ENCODE measurements around the gene NAA60.
"Not testable (repeated sequence)": the region's sequence is repeated elsewhere in the genome, so short reads cannot be mapped to it uniquely, and the experiment has no call there.

Gene NAA60

GRCh38 chr16:3472878-3473595 lies 29.6 kb downstream of the NAA60 start:
- H3K9me3 ChIP-seq (ENCODE audit: control insufficient read depth, low read length): no peaks in the 10 kb centered on the region
- H3K4me1 ChIP-seq (ENCODE audit: control insufficient read depth, insufficient read depth, low read length, poor library complexity, severe bottlenecking): no peaks in the 10 kb centered on the region
- DNase-seq: no peak
- H3K27ac ChIP-seq (ENCODE audit: insufficient read depth, low read length, poor library complexity, severe bottlenecking): no peak overlapping the region
- peaks cover under 1% of the 10 kb centered on the region for H3K36me3 ChIP-seq (ENCODE audit: control insufficient read depth, insufficient read depth, low read length)
- no peak overlapping the region for H3K4me3 ChIP-seq (ENCODE audit: insufficient read depth, low read depth, low read length, poor library complexity, severe bottlenecking)
- no peaks in the 10 kb centered on the region for H3K27me3 ChIP-seq (replicated peaks; ENCODE audit: control insufficient read depth, insufficient read depth, low read length, poor library complexity, severe bottlenecking)

GRCh38 chr16:3473596-3473943 lies 30.1 kb downstream of the NAA60 start:
- not testable (repeated sequence) for H3K9me3 ChIP-seq (ENCODE audit: control insufficient read depth, low read length); H3K4me1 ChIP-seq (ENCODE audit: control insufficient read depth, insufficient read depth, low read length, poor library complexity, severe bottlenecking); H3K36me3 ChIP-seq (ENCODE audit: control insufficient read depth, insufficient read depth, low read length); H3K4me3 ChIP-seq (ENCODE audit: insufficient read depth, low read depth, low read length, poor library complexity, severe bottlenecking); H3K27me3 ChIP-seq (replicated peaks; ENCODE audit: control insufficient read depth, insufficient read depth, low read length, poor library complexity, severe bottlenecking); H3K27ac ChIP-seq (ENCODE audit: insufficient read depth, low read length, poor library complexity, severe bottlenecking); DNase-seq

DNA sequence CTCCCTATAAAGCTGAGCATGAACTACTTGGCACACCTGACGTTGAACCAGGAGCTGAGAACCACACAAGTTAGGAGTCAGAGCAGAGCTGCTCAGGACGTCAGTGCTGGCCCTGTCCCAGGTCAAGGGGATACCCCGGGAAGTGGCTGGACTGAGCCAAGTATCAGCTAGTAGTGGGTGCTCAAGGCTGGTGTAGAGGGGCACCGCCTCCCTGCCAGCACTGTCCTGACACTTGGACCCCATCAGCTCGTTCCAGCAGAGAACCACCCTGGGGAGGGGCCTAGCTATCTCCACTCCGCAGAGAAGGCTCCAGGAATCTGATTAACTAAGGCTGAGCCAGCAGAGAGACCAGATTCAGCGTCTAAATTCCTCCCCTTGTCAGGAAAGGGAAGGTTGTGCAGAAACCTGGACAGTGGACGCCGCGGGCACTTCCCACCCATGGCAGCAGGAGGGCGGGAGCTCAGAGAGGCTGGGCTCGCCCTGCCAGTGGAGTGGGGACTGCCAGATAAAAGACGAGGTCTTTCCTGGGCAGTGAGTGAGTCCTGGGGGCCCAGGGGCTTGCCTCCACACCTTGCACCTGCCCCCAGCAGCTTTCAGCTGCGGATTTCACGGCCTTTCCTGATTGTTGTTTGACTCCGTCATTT lies 30.8 kb downstream of the NAA60 start:
- no peak for DNase-seq
- no peaks in the 10 kb centered on the region for H3K9me3 ChIP-seq (ENCODE audit: control insufficient read depth, low read length)
- no peak overlapping the region for H3K27ac ChIP-seq (ENCODE audit: insufficient read depth, low read length, poor library complexity, severe bottlenecking)
- H3K27me3 ChIP-seq (replicated peaks; ENCODE audit: control insufficient read depth, insufficient read depth, low read length, poor library complexity, severe bottlenecking): no peaks in the 10 kb centered on the region
- H3K4me3 ChIP-seq (ENCODE audit: insufficient read depth, low read depth, low read length, poor library complexity, severe bottlenecking): no peak overlapping the region
- H3K4me1 ChIP-seq (ENCODE audit: control insufficient read depth, insufficient read depth, low read length, poor library complexity, severe bottlenecking): no peaks in the 10 kb centered on the region
- peaks cover 12% of the 10 kb centered on the region for H3K36me3 ChIP-seq (ENCODE audit: control insufficient read depth, insufficient read depth, low read length)

GRCh38 chr16:3474870-3475269 lies 31.4 kb downstream of the NAA60 start:
- not testable (repeated sequence) for DNase-seq; H3K27me3 ChIP-seq (replicated peaks; ENCODE audit: control insufficient read depth, insufficient read depth, low read length, poor library complexity, severe bottlenecking); H3K4me3 ChIP-seq (ENCODE audit: insufficient read depth, low read depth, low read length, poor library complexity, severe bottlenecking); H3K4me1 ChIP-seq (ENCODE audit: control insufficient read depth, insufficient read depth, low read length, poor library complexity, severe bottlenecking); H3K27ac ChIP-seq (ENCODE audit: insufficient read depth, low read length, poor library complexity, severe bottlenecking); H3K9me3 ChIP-seq (ENCODE audit: control insufficient read depth, low read length)
- H3K36me3 ChIP-seq (ENCODE audit: control insufficient read depth, insufficient read depth, low read length): peaks cover 18% of the 10 kb centered on the region

DNA sequence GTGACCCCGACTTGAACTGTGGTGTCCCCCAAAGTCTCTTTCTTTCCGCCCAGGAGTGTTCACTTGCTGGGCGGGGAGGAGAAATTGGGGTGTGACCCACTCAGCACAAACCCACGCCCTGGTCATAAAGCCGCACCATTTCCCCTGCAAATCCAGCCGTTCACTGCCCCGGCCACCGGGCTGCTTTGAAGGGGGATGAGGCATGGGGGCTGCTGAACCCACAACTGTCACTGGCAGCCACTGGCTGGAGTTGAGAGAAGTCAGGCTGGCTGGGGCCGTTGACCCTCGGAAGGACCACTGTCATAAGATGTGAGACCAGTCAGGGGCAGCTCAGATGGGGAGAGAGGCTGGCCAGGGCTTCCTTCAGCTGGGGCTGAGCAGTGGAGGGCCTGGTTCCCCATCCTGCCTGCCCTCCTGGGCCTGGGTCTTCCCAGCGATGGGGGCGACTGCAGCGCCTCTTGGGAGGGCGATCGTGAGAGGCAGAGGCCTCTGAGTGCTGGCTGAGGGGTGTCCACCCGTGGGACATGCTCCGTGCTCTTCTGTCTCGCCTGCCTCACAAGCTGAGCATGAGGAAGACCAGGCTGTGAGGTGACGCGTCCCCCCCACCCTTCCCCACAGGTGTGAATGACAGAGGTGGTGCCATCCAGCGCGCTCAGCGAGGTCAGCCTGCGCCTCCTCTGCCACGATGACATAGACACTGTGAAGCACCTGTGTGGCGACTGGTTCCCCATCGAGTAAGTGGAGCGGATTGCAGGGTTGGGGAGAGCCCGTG lies 32.3 kb downstream of the NAA60 start:
- no peak for DNase-seq
- no peaks in the 10 kb centered on the region for H3K27me3 ChIP-seq (replicated peaks; ENCODE audit: control insufficient read depth, insufficient read depth, low read length, poor library complexity, severe bottlenecking)
- no peak overlapping the region for H3K27ac ChIP-seq (ENCODE audit: insufficient read depth, low read length, poor library complexity, severe bottlenecking)
- H3K4me1 ChIP-seq (ENCODE audit: control insufficient read depth, insufficient read depth, low read length, poor library complexity, severe bottlenecking): no peaks in the 10 kb centered on the region
- H3K36me3 ChIP-seq (ENCODE audit: control insufficient read depth, insufficient read depth, low read length): peaks cover 25% of the 10 kb centered on the region
- no peak overlapping the region for H3K4me3 ChIP-seq (ENCODE audit: insufficient read depth, low read depth, low read length, poor library complexity, severe bottlenecking)
- no peaks in the 10 kb centered on the region for H3K9me3 ChIP-seq (ENCODE audit: control insufficient read depth, low read length)

GRCh38 chr16:3476409-3476808 lies 32.9 kb downstream of the NAA60 start:
- no peak overlapping the region for H3K27ac ChIP-seq (ENCODE audit: insufficient read depth, low read length, poor library complexity, severe bottlenecking)
- H3K27me3 ChIP-seq (replicated peaks; ENCODE audit: control insufficient read depth, insufficient read depth, low read length, poor library complexity, severe bottlenecking): no peaks in the 10 kb centered on the region
- peaks cover 28% of the 10 kb centered on the region for H3K36me3 ChIP-seq (ENCODE audit: control insufficient read depth, insufficient read depth, low read length)
- no peaks in the 10 kb centered on the region for H3K9me3 ChIP-seq (ENCODE audit: control insufficient read depth, low read length)
- no peaks in the 10 kb centered on the region for H3K4me1 ChIP-seq (ENCODE audit: control insufficient read depth, insufficient read depth, low read length, poor library complexity, severe bottlenecking)
- no peak overlapping the region for H3K4me3 ChIP-seq (ENCODE audit: insufficient read depth, low read depth, low read length, poor library complexity, severe bottlenecking)
- DNase-seq: no peak

DNA sequence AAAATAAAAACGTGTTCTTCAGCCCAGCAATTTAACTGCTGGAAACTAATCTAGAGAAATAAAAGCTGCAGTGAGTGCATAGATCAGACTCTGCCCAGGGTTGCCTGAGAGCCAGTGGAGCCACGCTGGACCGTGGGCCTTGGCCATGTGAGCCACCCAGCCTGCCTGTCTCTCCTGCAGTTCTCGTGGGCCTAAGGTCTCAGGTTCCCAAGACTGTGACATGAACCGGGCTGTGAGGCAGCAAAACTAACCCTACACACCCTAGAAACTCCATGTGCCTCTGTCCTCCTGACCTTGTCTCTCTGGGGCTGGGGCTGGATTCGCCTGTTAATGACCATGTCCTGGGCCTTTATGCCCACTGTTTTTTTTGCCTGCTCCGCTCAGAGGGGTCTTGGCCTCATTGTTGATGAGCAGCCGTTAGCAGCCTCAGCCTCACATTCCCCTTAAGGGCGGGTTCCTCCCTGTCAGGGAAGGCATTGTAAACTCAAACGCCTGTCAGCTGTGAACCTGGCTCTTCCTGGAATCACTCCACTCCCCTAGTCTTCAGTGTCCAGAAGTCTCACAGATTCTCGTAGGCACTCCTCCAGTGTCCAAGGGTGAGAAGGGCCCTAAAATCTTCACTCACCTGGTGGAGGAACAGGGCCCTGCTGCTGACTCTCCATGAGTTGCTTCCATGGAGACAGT lies 34.9 kb downstream of the NAA60 start:
- H3K4me3 ChIP-seq (ENCODE audit: insufficient read depth, low read depth, low read length, poor library complexity, severe bottlenecking): no peak overlapping the region
- H3K27ac ChIP-seq (ENCODE audit: insufficient read depth, low read length, poor library complexity, severe bottlenecking): no peak overlapping the region
- no peaks in the 10 kb centered on the region for H3K27me3 ChIP-seq (replicated peaks; ENCODE audit: control insufficient read depth, insufficient read depth, low read length, poor library complexity, severe bottlenecking)
- H3K9me3 ChIP-seq (ENCODE audit: control insufficient read depth, low read length): no peaks in the 10 kb centered on the region
- H3K36me3 ChIP-seq (ENCODE audit: control insufficient read depth, insufficient read depth, low read length): peaks cover 48% of the 10 kb centered on the region
- DNase-seq: no peak
- no peaks in the 10 kb centered on the region for H3K4me1 ChIP-seq (ENCODE audit: control insufficient read depth, insufficient read depth, low read length, poor library complexity, severe bottlenecking)

- Histone ChIP-seq H3K4me3 (ENCODE audit: insufficient read depth, low read depth, low read length, poor library complexity, severe bottlenecking) (no peak overlapping the region), H3K27me3 (replicated peaks; ENCODE audit: control insufficient read depth, insufficient read depth, low read length, poor library complexity, severe bottlenecking) (no peaks in the 10 kb centered on the region), H3K4me1 (ENCODE audit: control insufficient read depth, insufficient read depth, low read length, poor library complexity, severe bottlenecking) (no peaks in the 10 kb centered on the region), H3K36me3 (ENCODE audit: control insufficient read depth, insufficient read depth, low read length) (peaks cover 61% of the 10 kb centered on the region), H3K27ac (ENCODE audit: insufficient read depth, low read length, poor library complexity, severe bottlenecking) (no peak overlapping the region), H3K9me3 (ENCODE audit: control insufficient read depth, low read length) (no peaks in the 10 kb centered on the region)
- DNase-seq: no peak
Measured at GRCh38 chr16:3479654-3480216, 36.3 kb downstream of the NAA60 start.

DNA sequence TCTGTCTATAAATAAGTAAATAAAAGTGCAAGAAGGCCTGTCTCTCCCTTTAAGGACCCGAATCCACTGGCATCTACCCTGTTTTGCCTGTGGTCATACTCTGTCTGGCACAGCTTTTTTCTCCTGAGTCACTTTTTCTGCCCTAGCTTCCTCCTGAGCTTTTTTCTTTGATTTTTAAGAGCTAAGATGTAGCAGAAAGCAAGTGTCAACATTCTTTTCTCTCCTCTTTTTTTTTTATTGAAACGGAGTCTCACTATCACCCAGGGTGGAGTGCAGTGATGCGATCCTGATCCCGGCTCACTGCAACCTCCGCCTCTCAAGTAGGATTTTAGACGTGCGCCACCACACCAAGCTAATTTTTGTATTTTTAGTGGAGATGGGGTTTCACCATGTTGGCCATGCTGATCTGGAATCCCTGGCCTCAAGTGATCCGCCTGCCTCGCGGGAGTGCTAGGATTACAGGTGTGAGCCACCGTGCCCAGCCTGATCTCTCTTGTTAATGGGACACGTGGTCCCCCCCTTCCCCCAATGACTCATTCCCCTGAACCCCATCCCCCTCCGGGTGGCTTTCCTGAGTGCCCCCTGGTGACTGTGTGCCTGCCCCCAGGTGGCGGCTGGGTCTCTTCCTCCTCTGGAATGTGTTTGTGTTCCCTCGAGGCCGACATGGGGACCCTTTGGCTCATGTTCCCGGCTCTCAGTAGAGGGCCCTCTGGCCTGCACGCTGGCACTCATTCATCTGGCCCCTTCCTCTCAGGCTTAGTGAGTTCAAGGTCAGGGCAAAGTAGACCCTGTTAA lies 37.6 kb downstream of the NAA60 start:
- no peaks in the 10 kb centered on the region for H3K9me3 ChIP-seq (ENCODE audit: control insufficient read depth, low read length)
- no peaks in the 10 kb centered on the region for H3K4me1 ChIP-seq (ENCODE audit: control insufficient read depth, insufficient read depth, low read length, poor library complexity, severe bottlenecking)
- no peak overlapping the region for H3K27ac ChIP-seq (ENCODE audit: insufficient read depth, low read length, poor library complexity, severe bottlenecking)
- no peak overlapping the region for H3K4me3 ChIP-seq (ENCODE audit: insufficient read depth, low read depth, low read length, poor library complexity, severe bottlenecking)
- H3K36me3 ChIP-seq (ENCODE audit: control insufficient read depth, insufficient read depth, low read length): peaks cover 74% of the 10 kb centered on the region
- H3K27me3 ChIP-seq (replicated peaks; ENCODE audit: control insufficient read depth, insufficient read depth, low read length, poor library complexity, severe bottlenecking): no peaks in the 10 kb centered on the region
- DNase-seq: no peak

All from effector memory CD4-positive, alpha-beta T cell (primary cell).